ENCODE data around the gene MYO7B. TPM values are rescaled to one million over a fixed set of nuclear protein-coding genes. Genes with fewer than 3 reads are reported as not detected.
A peak's percentile ranks its signal among the peaks of the same experiment; 100 is the strongest.
"Not testable (repeated sequence)": the region's sequence is repeated elsewhere in the genome, so short reads cannot be mapped to it uniquely, and the experiment has no call there.

MYO7B gene
- total RNA-seq, 2 donors from 2014 or later, result 0.52 to 0.67 TPM

DNA sequence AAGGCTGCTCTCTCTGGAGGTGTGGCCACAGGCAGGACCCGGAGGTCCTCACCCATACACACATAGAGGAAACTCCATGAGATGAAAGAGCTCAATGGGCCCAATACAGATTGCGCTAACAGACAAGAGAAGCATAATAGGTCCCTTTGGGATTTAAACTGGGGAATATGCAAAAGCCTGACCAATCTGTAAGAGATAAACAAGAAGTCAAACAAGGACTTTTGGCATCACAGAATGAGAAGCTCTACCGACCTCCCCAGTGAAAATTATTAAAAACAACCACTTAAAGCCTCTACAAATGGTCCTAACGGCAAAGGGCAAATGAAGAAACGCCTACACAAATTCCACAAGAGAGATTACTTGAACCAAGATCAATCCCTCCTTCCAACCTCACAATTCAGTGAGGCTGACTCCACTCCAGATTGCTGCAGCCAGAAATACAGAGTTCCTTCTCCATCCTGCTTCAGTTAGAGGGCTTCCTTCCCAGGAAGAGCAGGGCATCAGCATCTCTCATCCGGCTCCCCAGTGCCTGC lies 20.0 kb upstream of the MYO7B start:
- DNase-seq (ENCODE audit: low spot score), result no peak
- peaks cover 3% of the 10 kb centered on the region for H3K36me3 ChIP-seq
- no peak overlapping the region for H3K4me3 ChIP-seq

DNA sequence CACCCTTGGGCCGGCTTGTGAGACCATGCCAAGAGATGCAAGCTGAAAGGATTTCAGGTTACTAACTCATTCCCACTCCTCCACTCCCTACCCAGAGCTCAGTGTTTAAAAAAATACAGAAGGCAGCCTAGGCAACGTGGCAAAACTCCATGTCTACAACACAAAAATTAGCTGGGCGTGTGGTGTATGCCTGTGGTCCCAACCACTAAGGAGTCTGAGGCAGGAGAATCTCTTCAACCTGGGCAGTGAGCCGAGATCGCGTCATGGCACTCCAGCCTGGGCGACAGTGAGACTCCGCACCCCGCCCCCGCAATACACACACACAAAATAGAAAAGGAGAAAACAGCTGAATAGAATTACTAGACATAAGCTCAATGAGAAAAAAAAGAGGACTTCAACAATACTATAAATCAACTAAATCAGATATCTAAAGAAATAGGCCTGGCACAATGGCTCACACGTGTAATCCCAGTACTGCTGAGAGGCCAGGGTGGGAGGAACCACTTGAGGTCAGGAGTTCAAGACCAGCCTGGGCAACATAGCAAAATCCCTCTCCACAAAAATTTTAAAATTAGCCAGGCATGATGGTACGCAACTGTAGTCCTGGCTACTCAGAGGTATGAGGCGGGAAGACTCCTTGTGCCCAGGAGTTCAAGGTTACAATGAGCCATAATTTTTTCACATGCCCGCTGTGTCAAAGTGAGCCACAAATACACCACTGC lies 19.3 kb upstream of the MYO7B start:
- peak; percentile 94 for DNase-seq (ENCODE audit: low spot score)
- H3K9me3 ChIP-seq, result no peaks in the 10 kb centered on the region
- H3K4me1 ChIP-seq, result peaks cover 0 to 54% of the 10 kb centered on the region in 2 donors
- peaks cover 3% of the 10 kb centered on the region for H3K36me3 ChIP-seq
- TF ChIP-seq, protein P1, sequence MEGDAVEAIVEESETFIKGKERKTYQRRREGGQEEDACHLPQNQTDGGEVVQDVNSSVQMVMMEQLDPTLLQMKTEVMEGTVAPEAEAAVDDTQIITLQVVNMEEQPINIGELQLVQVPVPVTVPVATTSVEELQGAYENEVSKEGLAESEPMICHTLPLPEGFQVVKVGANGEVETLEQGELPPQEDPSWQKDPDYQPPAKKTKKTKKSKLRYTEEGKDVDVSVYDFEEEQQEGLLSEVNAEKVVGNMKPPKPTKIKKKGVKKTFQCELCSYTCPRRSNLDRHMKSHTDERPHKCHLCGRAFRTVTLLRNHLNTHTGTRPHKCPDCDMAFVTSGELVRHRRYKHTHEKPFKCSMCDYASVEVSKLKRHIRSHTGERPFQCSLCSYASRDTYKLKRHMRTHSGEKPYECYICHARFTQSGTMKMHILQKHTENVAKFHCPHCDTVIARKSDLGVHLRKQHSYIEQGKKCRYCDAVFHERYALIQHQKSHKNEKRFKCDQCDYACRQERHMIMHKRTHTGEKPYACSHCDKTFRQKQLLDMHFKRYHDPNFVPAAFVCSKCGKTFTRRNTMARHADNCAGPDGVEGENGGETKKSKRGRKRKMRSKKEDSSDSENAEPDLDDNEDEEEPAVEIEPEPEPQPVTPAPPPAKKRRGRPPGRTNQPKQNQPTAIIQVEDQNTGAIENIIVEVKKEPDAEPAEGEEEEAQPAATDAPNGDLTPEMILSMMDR (IDR thresholded peaks at IDR 0.05), result no peak
- H3K27ac ChIP-seq, result peak overlapping the region; percentile 82 to 85
- H3K4me3 ChIP-seq, result no peak overlapping the region
- H3K27me3 ChIP-seq, result no peaks in the 10 kb centered on the region

More for the DNA sequence above, 20.0 kb upstream of the MYO7B start:
- Histone ChIP-seq H3K27me3 (no peaks in the 10 kb centered on the region), H3K4me1 (peaks cover 0 to 58% of the 10 kb centered on the region in 2 donors), H3K9me3 (no peaks in the 10 kb centered on the region), H3K27ac (peak overlapping the region; percentile 82 to 85)
- TF ChIP-seq, protein P1 (IDR thresholded peaks at IDR 0.05), result no peak

DNA sequence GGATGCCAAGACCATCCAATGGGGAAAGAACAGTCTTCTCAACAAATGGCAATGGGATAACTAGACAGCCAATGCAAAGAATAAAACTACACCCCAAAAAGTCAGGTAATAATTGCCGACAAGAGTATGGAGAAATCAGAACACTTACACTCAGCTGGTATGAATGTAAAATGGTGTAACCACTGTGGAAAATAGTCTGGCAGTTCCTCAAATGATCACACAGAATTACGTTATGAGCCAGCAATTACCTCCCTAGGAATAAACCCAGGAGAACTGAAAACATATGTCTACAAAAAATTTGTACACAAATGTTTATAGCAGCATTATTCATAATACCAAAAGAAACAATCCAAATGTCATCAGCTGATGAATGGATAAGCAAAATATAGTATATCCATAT lies 18.0 kb upstream of the MYO7B start:
- DNase-seq (ENCODE audit: low spot score), result no peak
- Histone ChIP-seq H3K27me3 (no peaks in the 10 kb centered on the region), H3K27ac (peak overlapping the region in 1 of 2 donors; percentile 85), H3K4me3 (no peak overlapping the region), H3K4me1 (peaks cover 0 to 41% of the 10 kb centered on the region in 2 donors), H3K36me3 (peaks cover 8% of the 10 kb centered on the region), H3K9me3 (no peaks in the 10 kb centered on the region)
- TF ChIP-seq, protein P1 (IDR thresholded peaks at IDR 0.05), result no peak

DNA sequence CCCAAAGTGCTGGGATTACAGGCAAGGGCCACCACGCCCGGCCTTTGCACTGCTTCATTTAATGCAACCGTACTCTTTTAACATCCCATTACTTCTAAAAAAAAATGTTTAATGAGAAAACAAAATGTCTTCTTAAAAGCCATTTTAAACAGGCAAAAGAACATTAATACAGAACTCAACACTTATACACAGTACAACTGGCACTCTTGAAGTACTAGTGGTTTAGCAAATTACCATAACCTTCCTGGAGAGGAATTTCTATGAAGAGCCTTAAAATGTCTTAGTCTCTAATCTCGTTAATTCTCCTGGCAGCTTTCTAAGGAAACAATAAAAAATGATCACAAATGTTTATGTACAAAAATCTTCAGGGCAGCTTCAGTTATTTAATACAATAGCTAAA lies 15.1 kb upstream of the MYO7B start:
- Histone ChIP-seq H3K4me3 (no peak overlapping the region), H3K9me3 (no peaks in the 10 kb centered on the region), H3K4me1 (peaks cover 0 to 29% of the 10 kb centered on the region in 2 donors), H3K27ac (no peak overlapping the region), H3K27me3 (no peaks in the 10 kb centered on the region), H3K36me3 (peaks cover 12% of the 10 kb centered on the region)
- no peak for DNase-seq (ENCODE audit: low spot score)
- TF ChIP-seq, protein P1 (IDR thresholded peaks at IDR 0.05), result no peak

DNA sequence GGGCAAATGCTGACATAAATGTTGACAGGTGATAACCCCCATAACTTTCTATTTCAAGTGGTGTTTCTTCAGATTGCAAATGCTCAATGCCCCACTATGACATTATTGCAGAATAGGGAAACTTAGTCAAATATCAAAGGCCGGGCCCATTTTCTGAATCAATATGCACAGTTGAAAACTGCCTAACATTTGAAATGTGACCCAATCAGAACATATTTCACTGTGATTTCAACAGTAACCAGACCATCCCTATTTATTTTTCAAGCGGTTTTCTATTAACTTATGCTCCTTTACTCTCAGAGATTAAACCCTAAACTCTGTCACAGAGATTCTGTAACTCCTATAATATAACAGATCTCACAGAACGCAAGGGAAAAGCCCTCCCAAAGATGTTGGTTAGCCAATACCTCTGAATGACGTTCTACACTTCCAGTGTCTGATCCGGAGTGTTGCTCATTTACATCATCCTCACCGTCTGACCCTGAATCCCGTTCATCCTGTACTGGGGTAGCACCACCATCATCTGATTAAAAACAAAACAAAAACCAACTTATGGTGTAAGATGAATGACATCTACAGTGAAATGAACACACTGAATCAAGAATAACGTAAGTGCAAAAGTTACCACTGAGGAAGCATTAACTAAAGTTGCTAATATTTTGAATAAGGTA lies 12.1 kb upstream of the MYO7B start:
- Histone ChIP-seq H3K4me3 (no peak overlapping the region), H3K4me1 (peaks cover 0 to 25% of the 10 kb centered on the region in 2 donors), H3K9me3 (no peaks in the 10 kb centered on the region), H3K27ac (no peak overlapping the region), H3K36me3 (peaks cover 9% of the 10 kb centered on the region), H3K27me3 (no peaks in the 10 kb centered on the region)
- no peak for DNase-seq (ENCODE audit: low spot score)
- TF ChIP-seq, protein P1 (IDR thresholded peaks at IDR 0.05), result no peak

DNA sequence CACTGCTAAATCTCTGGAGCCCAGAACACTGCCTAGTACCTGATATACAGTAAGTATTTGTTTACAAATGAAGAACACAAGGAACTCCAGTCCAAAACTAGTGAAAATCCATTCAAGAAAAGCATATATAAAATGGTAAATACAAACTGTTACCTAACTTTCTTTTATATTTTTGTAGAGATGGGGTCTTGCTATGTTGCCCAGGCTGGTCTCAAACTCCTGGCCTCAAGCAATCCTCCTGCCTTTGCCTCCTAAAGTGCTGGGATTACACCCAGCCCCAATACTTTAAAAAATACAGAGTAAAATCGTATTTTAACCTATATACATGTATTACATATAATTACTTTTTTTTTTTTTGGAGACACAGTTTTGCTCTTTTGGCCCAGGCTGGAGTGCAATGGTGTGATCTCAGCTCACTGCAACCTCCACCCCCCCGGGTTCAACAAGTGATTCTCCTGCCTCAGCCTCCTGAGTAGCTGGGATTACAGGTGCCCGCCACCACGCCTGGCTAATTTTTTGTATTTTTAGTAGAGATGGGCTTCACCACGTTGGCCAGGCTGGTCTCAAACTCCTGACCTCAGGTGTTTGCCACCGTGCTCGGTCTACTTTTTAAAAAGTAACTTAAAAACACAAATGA lies 11.2 kb upstream of the MYO7B start:
- H3K27ac ChIP-seq; DNase-seq (ENCODE audit: low spot score); H3K4me3 ChIP-seq; H3K36me3 ChIP-seq; H3K27me3 ChIP-seq; H3K9me3 ChIP-seq: not testable (repeated sequence)
- H3K4me1 ChIP-seq, result peaks cover 0 to 25% of the 10 kb centered on the region in 2 donors

Measured in right atrium auricular region (tissue), 2 donors.